ELF-1 (cell line): ENCODE measurements around the gene LRRTM3.

Experiments used
- DNase-seq: peaks from one replicate; pipeline ENCODE4 v3.0.0-alpha.2; 2016; ENCODE audit warnings: low read depth, low spot score

The LRRTM3 gene

DNA sequence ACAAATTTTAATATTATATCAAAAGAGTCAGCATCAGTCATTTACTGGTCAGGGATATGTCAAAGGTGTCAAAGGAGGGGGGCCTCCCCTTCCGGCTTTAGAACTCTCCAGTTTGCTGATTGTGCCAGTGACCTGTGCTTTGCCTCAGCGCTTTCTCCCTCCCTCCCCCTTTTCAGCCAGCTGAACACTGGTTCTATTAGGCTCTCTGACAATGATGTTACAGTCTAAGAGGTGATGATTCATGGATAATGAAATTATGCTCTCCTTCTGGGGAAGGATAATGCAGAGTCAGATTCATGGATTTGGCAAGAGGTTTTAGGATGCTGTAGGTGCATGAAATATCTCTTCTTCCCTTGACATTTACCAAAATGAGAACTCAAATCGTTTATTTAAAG, 6.1 kb downstream of the LRRTM3 start:
- no peak for DNase-seq

DNA sequence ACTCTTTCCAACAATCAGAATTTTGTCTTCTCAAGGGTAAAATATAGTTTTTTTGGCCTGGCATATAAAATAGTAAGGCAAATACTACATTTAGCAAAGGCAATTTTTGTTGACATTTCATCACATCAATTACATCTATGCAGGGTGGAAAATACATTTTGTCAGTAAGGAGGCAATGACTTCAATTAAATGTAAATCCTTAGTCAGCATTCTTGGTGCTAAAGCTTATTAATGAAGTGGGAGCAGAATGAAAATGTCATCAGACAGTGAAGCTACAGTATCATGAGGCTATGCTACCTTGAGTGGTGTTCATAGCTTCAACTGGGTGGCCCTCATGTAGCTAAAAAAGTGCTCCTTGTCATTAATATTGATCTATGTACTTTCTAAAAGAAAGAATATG, 8.9 kb downstream of the LRRTM3 start:
- no peak for DNase-seq

DNA sequence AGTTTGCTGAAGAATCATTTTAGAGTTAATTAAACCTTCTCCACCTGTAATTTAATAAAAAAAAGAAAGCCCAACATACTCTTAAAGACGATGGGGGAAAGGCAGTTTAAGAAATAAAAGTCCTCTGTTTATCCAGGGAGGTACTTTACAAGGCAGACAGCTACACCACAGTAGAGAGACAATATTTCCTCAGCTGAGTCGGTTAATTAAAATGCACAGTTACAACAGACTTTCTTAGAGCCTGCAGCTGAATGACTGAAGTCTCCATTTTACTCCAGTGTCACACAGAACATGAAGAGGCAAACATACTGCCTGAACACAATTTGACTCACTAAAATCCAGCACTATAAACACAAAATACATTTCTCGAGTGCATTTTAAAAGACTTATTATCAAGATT, 15.1 kb downstream of the LRRTM3 start:
- DNase-seq: no peak

DNA sequence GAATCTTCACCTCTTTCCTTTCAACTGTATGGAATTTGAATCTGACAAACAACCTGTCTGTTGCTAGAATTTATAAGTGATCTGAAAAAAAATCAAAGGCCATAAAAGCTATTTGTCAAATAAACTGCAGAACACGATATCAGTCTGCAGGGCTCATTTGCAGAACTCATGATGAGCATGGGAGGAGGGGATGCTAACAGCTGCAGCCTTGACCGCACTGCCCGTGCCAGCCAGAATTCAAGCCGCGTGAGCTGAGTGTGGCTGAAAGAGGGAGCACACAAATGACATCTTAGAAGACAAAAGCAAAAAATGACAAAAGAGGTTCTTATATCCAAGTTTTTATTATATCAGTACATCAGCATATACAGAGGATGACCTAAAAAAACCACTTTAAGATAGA, 15.7 kb downstream of the LRRTM3 start:
- no peak for DNase-seq

DNA sequence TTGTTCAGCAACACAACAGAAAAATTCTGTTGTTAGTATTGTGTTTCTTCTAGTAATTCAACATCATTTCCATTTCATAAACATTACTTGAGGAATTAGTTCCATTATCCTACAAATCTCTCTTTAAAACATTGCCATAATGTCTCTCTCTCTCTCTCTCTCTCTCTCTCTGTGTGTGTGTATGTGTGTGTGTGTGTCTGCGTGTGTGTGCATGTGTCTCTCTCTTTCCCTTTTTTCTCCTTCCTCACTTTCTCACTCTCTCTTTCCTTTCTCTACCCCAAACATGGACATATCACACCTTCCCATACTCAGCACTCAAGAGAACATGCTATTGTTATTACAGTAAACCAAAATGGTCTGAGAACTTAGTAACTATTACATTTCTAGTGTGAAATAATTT, 16.6 kb downstream of the LRRTM3 start:
- no peak for DNase-seq

DNA sequence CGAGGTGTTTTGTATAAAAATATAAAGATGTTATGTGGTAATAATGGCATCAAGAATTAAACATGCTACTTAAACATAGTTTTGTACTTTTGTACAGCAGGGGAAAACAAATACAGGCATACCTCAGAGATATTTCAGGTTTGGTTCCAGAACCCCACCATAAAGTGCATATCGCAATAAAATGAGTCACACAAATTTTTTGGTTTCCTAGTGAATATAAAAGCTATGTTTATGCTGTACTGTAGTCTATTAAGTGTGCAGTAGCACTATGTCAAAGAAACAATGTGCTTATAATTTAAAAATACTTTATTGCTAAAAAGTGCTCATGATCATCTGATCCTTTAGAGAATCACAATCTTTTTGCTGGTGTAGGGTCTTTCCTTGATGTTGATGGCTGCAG, 17.8 kb downstream of the LRRTM3 start:
- DNase-seq: no peak

DNA sequence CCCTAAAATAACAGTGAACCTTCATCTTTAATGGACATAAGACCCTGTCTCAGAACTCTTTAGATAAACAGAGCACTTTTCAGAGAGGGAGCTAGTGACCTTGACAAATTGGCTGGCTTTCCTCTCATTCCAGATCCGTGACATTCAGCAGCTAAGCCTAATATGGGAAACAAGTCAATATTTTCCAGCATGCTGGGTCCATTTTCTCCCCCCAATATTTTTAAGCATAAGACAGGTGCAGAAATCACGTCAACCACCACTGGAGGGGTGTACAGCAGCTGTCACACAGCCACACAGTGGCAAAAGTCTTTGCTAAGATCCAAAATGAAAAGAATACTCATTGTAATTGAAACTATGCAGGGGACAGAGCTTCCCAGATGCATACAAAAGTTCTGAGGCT, 26.1 kb downstream of the LRRTM3 start:
- no peak for DNase-seq

DNA sequence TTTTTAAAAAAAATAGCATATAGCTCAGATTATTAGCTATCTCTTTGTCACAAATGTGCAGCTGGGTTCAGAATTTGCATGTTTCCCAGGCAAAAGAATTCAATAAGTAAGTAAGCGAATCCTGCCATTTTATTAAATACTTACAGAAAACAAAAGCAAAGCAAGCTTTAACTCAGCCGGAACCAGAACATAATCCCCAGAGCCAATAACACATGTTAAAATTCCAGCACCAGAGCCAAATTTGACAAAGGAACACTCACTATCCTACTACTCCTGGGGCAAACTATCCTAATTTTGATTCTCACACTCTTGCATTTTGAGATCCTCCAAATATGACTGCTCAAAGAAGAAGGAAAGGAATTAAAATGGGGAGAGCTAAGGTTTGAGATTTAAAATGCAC, 32.6 kb downstream of the LRRTM3 start:
- no peak for DNase-seq

DNA sequence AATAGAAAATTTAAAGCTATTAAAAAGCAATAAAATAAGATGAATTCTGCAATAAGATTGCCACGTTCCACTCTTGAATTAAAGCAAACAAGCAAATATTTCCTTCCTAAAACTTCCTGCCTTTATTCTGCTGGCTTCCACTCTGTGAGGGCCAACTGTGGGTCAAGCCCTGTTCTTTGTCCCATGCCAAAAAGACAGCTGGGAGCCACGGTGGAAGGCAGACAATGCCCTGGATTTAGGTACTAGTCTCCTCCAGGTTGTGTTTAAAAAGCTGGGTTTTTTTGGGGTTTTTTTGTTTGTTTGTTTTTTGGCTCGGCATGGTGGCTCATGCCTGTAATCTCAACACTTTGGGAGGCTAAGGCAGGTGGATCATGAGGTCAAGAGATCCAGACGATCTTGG, 39.1 kb downstream of the LRRTM3 start:
- DNase-seq: no peak

DNA sequence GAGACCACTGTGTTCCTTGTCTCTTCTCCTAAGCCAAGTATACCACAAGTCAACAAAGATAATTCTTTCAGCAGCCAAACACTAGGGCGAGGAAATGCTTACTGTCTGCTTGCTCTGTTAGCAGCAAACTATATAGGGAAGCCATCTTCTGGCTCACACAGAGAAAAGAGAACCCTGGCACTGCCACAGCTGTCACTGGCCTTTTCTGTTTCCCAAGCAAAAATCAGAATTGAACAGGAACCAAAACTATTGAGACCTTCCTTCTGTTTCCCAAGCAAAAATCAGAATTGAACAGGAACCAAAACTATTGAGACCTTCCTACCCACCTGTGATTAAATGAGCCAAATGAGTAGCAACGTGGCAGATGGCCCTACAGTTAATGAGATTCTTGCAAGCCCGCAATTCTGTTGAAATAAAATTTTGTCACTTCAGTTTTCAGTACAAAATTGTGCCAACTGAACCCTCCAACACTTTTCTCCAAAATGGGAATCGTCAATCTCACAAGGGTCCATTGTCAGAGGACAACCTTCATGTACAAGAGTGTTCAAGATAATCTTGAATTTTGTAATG, 54.5 kb downstream of the LRRTM3 start:
- DNase-seq: no peak

DNA sequence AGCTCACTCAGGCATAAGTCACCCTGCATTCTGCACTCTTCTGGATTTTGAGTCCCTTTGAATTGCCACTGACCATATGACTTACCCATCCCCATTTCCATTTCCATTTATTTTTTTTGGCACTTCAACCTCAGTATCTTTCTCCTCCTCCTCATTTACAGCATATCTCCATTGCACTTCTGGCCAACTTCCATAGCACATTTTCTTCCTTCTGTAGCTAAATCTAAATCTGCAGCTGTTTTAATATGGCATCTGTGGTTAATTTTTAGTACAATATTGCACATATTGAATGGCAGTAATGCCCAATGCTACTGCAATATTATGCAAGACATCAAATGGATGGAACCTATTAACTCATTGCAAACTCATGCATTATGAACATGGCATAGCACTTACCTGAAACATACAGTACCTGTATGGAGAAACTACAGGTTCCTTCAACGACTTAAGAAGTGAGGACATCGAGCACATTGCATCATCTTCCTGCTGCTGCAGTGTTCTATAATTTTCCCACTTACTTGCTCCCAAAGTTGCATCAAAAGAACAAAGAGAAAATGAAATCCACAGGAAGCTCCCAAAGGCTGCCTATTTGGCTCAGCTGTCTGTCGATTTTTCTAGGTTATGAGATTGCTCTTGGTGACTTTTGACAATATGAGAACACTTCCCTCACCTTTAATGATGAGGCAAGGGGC, 55.7 kb downstream of the LRRTM3 start:
- no peak for DNase-seq

DNA sequence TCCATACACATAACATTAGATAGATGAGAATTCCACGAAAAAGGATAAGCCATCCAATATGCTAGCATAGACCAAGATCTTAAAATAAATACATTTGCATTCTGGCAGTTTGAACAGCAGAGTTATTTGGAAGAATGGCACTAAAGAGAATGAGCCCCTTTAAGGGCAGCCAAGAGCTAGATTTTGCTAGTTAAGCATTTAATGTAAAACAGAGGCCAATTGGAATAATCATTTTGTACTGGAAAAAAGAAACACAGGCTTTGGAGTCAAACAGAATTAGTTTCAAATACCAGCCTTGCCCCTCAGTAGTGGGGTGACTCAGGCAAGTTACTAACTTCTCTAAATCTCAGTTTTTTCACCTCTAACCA, 56.2 kb downstream of the LRRTM3 start:
- no peak for DNase-seq

DNA sequence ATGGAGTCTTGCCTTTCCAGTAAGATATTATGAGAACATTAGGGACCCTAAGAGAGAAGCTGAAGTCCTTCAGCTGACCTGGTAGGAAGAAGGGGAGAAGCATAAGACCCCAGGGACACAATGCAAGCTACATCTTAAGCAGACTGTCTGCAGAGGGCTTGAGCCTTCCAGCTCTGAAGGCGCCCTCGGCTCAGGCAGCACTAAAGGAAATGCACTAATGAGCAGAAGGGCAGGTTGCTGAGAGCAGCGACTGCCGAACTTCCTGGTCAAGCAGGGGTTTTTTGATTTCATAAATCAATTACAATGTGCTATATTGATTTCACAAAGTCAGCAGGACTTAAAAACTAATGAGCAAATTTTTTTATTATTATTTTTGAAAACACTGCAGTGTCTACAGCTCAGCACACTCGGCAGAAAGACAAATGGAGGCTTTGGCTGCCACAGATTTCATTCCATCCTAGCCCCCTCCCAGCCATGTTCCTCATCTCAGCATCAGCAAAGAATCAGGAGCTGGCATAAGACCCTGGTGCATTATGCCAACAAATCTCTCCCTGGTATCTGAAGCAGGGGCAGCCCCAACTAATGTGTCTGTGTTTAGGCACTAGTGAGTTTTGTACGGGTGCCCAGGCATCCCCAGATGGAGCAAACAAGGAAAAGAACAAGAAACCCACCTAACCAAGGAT, 57.1 kb downstream of the LRRTM3 start:
- DNase-seq: no peak

DNA sequence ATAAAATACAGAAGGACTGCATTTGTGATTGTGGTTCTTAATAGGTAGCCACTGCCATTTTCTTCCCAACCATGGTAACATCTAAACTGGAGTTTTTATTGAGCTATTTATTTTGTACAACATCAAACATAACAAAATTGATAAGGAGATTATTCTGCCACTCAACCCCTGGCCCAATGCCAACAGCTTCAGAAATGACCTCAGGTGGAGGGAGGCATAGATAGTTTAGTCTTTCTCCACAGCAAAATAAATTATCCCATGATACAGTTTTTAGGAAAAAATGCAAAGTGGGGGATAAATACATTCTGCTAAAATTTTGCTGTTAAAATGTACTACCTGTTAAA, 57.6 kb downstream of the LRRTM3 start:
- DNase-seq: no peak

DNA sequence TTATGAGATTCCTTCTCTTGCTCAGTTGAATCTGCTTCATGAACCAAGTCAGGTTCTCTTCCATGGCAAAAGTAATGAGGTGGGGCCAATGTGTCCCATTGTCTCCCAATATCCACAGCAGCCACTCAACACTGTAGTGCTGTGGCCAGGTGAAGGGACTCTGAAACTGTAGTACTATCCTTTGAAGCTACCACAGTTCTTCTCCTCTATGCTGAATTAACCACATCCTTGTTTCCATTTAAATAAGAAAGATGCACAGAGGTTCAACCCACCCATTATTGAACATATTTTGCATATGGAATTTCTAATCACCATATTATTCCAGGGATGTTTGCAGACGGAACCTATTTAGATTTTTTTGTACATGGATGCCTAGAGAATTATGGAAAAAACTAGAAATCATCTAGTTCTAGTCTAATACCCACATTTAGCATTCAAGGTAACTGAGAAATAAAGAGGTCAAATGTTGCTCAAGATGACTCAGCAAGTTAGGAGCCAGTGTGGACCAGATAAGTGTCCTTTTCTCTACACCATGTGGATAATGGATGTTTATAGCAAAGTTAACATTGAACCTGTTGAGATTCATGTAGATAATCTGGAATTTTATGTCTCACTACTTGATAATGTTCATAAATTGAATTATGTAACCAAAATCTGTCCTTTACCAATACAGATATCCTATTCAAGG, 64.5 kb downstream of the LRRTM3 start:
- DNase-seq: no peak

DNA sequence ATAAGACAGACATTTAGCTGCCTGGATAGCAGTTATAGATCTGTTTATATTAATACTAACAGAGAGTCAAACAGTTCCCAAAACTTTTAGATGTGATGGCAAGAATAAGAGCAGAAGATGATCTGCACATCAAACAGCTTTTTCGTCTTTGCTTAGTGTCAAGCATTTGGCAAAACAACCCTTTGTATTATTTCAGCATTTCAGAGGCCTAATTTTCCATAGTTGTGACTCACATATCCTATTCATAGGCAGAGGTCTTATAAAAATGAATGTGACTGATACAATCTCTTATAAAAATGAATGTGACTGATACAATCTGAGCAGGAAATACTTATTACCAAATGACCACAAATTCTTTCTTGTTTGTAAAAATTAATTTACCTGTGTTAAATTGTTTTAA, 71.2 kb downstream of the LRRTM3 start:
- no peak for DNase-seq

DNA sequence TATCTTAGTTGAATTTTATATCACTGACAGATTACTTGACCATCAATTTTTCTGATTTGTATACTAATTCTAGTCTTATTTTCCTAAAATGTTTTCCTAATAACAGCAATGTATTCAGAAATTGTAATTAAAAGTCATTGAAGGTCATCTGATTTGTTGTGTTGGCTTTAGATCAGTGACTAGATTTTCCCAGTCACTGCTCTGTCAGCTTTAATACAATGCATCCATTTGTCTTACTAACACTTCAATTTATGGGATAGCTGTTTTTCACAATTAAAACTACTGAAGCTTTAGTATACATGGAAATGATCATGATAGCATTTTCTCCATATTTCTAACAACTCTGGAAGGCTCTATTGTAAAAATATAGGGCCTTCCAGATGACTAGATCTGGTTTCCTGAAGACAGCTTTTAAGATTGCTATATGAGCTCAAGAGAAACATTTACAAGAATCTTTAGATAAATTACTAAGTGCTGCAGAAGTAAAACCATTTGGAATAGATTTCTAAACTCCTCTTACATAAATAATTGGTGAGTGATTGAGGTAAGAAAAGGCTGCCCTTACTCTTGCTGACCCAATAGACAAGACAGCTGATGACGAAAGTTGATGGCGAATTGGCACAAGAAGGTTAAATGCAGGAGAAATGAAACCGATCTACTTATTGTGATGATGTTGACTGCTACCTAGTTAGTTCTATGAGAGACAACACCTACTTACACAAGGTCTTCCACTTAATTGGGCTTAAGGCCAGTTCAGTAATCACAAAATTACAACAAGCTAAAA, 74.1 kb downstream of the LRRTM3 start:
- no peak for DNase-seq

DNA sequence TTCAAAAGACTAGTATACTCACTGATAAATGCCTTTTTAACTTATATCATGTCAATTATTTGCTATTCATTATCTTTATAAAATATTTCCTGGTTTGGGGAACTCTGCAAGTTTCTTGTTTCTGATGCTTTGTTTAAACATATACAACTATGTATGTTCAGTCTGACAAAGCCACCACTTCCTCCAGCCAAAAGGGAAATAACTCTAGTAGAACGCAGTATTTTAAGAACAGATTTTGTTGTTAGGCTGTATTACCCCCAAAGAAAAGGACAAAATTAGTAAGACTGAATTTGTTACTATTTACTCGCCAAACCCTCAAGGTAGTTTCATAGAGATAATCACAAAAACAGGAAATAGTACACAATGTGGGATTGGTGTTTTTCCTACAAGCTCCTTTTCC, 78.9 kb downstream of the LRRTM3 start:
- no peak for DNase-seq

DNA sequence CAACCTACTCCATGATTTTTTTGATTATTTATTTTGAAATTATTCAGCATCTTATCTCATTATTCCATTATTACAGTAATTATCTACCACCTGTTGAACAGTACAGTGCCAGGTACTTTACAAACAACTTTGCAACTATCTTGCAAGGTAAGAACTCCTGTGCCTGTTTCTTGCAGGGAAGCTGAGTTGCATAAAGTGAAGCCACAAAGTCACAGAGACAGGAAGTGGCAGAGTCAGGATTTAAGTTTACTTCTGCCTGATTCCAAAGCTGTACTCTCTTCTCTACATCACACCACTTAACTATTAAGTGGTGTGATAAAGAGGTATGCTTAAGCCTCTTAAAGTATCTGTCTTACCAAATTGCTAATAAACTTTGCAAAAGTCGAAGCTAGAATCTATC, 80.1 kb downstream of the LRRTM3 start:
- no peak for DNase-seq

DNA sequence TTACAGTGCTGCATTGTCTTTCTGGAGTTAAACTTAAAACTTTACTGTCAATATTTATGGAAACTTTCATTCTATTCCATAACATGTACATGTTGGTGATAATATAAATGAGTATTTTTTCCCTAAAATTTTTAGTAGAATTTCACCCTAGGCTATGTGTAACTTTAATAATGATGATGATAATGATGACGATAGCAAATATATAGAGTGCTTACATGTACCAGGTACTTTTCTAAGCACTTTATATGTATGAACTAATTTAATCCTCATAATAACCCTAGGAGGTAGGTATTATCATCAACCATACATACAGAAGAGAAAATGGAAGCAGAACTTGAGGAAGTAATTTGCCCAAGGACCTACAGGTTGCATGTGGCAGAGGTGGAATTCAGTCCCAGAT, 85.6 kb downstream of the LRRTM3 start:
- DNase-seq: no peak

DNA sequence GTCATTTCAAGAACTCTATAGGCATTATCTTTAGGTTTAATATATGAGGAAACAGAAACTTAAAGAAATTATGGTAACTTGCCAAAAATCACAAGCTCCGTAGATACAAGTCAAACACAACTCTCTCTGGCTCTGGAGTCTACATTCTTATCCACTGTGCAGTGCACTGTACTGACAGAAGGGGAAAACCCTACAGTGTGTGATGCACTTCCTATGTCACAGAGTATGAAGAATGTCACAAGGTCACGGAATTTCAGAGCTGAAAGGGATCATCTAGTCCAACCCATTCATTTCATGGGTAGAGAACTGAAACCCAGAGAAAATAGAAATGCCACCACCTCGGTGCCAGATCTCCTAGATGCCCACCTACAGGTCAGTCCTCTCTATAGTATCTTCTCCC, 86.1 kb downstream of the LRRTM3 start:
- DNase-seq: no peak

DNA sequence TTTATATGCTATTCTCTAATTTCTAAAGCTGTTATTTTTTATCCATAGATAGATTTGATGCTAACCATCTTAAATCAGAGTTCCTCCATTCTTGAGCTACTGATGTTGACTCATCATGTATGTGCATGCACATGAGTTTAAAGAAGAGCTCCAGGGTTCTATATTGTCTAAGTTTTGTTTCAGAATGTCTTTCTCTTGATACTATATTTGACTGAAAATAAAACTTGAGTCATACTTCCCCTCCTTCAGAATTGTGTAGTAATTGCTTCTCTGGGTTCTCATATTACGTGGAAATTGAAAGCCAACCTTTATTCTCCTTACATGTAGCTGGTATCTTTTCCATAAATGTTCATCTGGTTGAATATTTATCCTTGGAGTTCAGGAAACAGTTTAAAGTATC, 89.4 kb downstream of the LRRTM3 start:
- DNase-seq: no peak
